ENCODE data around the gene PARVB. TPM values are rescaled to one million over a fixed set of nuclear protein-coding genes. Genes with fewer than 3 reads are reported as not detected.

Gene PARVB
- total and polyA plus RNA-seq, 2 donors (not counting 3 experiments of a cell fraction or from before 2014, with no cell fraction given) = 155 to 162 TPM

DNA sequence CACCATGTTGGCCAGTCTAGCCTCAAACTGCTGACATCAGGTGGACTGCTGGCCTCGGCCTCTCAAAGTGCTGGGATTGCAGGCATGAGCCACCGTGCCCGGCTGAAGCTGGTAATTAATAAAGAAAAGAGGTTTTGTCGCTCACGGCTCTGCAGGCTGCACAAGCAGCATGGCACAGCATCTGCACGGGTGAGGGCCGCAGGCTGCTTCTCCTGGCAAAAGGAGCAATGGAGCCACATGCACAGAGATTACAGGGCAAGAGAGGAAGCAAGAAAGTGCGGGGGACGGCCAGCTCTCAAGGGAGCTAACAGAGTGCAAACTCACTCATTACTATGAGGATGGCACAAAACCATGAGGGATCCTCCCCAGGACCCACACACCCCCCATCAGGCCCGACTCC is 4.7 kb upstream of the PARVB start:
- no peaks in the 10 kb centered on the region for H3K9me3 ChIP-seq (replicated peaks; ENCODE audit: control insufficient read depth, insufficient read depth, low read length)
- DNase-seq (ENCODE audit: low read depth, low spot score) (no peak), FAIRE-seq (no peak)
- ChIA-PET CTCF (interaction anchor here (2.1 kb wide), 1 partner anchor 66 kb away, joined by 11 read pairs; no protein-coding TSS in a partner anchor), POLR2A (no interaction called here)
- dilution Hi-C loops (cut with MboI; ENCODE audit: extremely low pct_ligation_motif_present, low sequenced_read_pairs) = no loop called here
- no peak overlapping the region for H3K4me3 ChIP-seq (replicated peaks in 1 of 3; ENCODE audit: insufficient read depth in 1 of 3, low read depth in 1 of 3, low read length in 3 of 3)
- H2AFZ ChIP-seq (ENCODE audit: low read depth, low read length) = no peak overlapping the region
- intact Hi-C loops (cut with micrococcal nuclease) = no loop called here
- no TSS peak for BruUV-seq (replicated peaks)
- no peaks in the 10 kb centered on the region for H3K9me1 ChIP-seq (replicated peaks; ENCODE audit: control insufficient read depth, extremely low read depth, insufficient read depth, low read length)
- H3K4me2 ChIP-seq (ENCODE audit: insufficient read depth, low read length) = no peak overlapping the region
- peaks cover 30% of the 10 kb centered on the region for H3K4me1 ChIP-seq (ENCODE audit: control insufficient read depth, extremely low read depth, insufficient read depth, low read length)
- H3K36me3 ChIP-seq (ENCODE audit: control insufficient read depth in 2 of 2, extremely low read depth in 1 of 2, insufficient read depth in 2 of 2, low read length in 2 of 2) = no peaks in the 10 kb centered on the region
- no peak overlapping the region for H3K9ac ChIP-seq (replicated peaks; ENCODE audit: extremely low read depth, insufficient read depth, low read length)
- H4K20me1 ChIP-seq (replicated peaks; ENCODE audit: control insufficient read depth, extremely low read depth, insufficient read depth, low read length) = no peaks in the 10 kb centered on the region
- TF ChIP-seq JUN (IDR thresholded peaks at IDR 0.05; ENCODE audit: borderline replicate concordance, insufficient read depth, insufficient read length, low read depth) (no peak), POLR2A (IDR thresholded peaks at IDR 0.05; ENCODE audit: low read depth, low read length) (no peak), POLR2AphosphoS5 (IDR thresholded peaks at IDR 0.05; ENCODE audit: insufficient read depth, low read depth, low read length) (no peak), FOS (IDR thresholded peaks at IDR 0.05; ENCODE audit: borderline replicate concordance, insufficient read depth, low read length) (no peak), MYC (IDR thresholded peaks at IDR 0.05; ENCODE audit: low read depth, low read length) (no peak), EZH2 (IDR thresholded peaks at IDR 0.05; ENCODE audit: borderline replicate concordance, low read depth, low read length, severe bottlenecking) (no peak), GATA2 (IDR thresholded peaks at IDR 0.05; ENCODE audit: insufficient read depth, insufficient read length, low read depth, low read length) (no peak)
- TF ChIP-seq, protein P1, sequence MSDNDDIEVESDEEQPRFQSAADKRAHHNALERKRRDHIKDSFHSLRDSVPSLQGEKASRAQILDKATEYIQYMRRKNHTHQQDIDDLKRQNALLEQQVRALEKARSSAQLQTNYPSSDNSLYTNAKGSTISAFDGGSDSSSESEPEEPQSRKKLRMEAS (IDR thresholded peaks at IDR 0.05; ENCODE audit: insufficient read depth, insufficient read length) = no peak
- TF ChIP-seq, protein P2, sequence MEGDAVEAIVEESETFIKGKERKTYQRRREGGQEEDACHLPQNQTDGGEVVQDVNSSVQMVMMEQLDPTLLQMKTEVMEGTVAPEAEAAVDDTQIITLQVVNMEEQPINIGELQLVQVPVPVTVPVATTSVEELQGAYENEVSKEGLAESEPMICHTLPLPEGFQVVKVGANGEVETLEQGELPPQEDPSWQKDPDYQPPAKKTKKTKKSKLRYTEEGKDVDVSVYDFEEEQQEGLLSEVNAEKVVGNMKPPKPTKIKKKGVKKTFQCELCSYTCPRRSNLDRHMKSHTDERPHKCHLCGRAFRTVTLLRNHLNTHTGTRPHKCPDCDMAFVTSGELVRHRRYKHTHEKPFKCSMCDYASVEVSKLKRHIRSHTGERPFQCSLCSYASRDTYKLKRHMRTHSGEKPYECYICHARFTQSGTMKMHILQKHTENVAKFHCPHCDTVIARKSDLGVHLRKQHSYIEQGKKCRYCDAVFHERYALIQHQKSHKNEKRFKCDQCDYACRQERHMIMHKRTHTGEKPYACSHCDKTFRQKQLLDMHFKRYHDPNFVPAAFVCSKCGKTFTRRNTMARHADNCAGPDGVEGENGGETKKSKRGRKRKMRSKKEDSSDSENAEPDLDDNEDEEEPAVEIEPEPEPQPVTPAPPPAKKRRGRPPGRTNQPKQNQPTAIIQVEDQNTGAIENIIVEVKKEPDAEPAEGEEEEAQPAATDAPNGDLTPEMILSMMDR (IDR thresholded peaks at IDR 0.05; ENCODE audit: extremely low read depth in 1 of 2, insufficient read depth in 1 of 2, low read depth in 1 of 2, low read length in 2 of 2) = no peak
- H3K27me3 ChIP-seq (ENCODE audit: control insufficient read depth in 2 of 2, insufficient read depth in 2 of 2, low read length in 2 of 2) = no peaks in the 10 kb centered on the region
- peaks cover 24% of the 10 kb centered on the region for H3K79me2 ChIP-seq (ENCODE audit: control insufficient read depth, insufficient read depth, low read length)
- no peak overlapping the region for H3K27ac ChIP-seq (ENCODE audit: insufficient read depth, low read depth, low read length)

Measured in endothelial cell of umbilical vein (primary cell).